A673 (cell line): ENCODE measurements around the gene TTR.

Experiments used
- CTCF ChIP-seq: fragments of 300-800, 200-600 bp; sonication (generic); conservative IDR thresholded peaks from 2 replicates; pipeline ENCODE4 v1.5.1; 2017; ENCODE audit warnings: low read depth, mild to moderate bottlenecking, antibody characterized with exemption, low read length, moderate library complexity, mixed read lengths
- EZH2 ChIP-seq: fragments of 200-600 bp; sonication (generic); IDR thresholded peaks from 2 replicates; pipeline ENCODE4 v1.6.1; 2017; ENCODE audit warnings: borderline replicate concordance, low read depth, mild to moderate bottlenecking, mixed read lengths, antibody characterized with exemption, low read length; ENCODE audit not compliant: poor library complexity, severe bottlenecking

DNA sequence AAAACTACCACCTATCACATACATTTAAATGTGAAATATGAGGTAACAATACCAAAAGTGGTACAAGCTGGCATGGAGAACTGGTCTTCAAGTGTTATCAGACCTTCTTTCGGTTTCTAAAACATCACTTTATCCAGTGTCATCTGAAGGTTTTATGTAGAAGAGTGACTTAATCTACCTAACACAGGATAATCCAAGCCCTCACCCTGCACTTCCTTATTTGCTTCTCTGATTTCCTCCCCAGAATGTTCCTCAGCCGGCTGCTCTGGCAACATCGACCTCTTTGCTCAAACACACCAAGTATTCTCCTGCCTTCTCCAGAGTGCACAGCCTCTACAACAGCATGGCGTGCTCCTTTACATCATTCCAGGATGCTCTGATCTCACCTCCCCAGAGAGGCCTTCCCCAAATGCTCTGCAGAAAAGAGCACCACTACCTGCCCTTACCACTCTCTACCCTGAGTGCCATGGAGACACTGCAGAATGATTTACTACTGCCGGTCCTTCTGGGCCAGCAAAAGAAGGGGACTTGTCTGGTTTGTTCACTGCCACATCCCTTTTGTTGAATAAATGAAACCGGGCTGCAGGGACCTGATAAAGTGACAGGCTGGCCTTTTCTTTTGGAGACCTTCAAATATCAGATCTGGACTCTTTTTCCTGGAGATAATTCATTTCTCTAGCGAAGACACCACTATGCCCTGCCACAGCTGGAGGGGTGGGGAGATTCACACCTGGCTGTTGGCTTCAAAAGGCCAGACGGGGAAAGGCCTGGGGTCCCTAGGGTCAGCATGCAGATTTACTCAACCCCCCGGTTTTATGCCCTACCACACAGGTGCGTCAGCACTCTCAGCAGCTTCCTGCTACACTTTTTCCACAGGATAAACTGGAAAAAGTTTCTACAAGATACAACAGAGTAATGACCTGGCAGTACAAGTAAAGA is 42.0 kb downstream of the TTR start:
- TF ChIP-seq CTCF (no peak), EZH2 (no peak)
